K562 (cell line): ENCODE data around the gene PEX7. TPM values are rescaled to one million over a fixed set of nuclear protein-coding genes. Genes with fewer than 3 reads are reported as not detected.

Experiments
- ATAC-seq: fragments of 200-7000 bp; cut with Tn5 transposase; 3 replicates; pipeline ENCODE4 v1.9.1; 2020; ENCODE audit warnings: moderate library complexity
- BruUV-seq: library from RNA; stranded (reverse); fragments of 400-500 nt; replicated peaks from 2 replicates; lab custom pipeline; 2021; lab: Mats Ljungman, UMichigan
- CTCF ChIA-PET: fragments of 300-600 bp; formaldehyde crosslinking; extraction: SDS; loops from one replicate; lab custom pipeline; 2021; ENCODE audit warnings: low intra/inter-chr PET ratio; lab: Yijun Ruan, JAX
- POLR2A ChIA-PET: fragments of 300-600, 350-650 bp; sonication (Branson Sonifier 250); formaldehyde crosslinking; extraction: SDS; loops from one replicate; lab custom pipeline; 2021; ENCODE audit warnings: antibody characterized with exemption, inconsistent platforms; lab: Yijun Ruan, JAX
- DNase-seq, 4 experiments: peaks; one replicate each; pipeline versions ENCODE4 v3.0.0 to v3.0.0-alpha.2; 2011 to 2018; ENCODE audit warnings: low spot score in 3 of 4, mixed read lengths in 3 of 4; ENCODE audit errors: extremely low read depth in 1 of 4
- FAIRE-seq: peaks from 2 replicates; lab custom pipeline; 2011; peaks lifted over from hg19 to GRCh38; lab: Jason Lieb, UNC
- H2AFZ ChIP-seq: 2 replicates; pipeline ENCODE4 v1.6.0; 2011; ENCODE audit warnings: low read depth, low read length, control low read depth, inconsistent platforms
- H3K27ac ChIP-seq: fragments of 200-600 bp; 3 replicates; pipeline ENCODE4 v1.8.0; 2011; ENCODE audit warnings: low read depth, mild to moderate bottlenecking, control low read depth, inconsistent platforms, low read length, moderate library complexity, mixed read lengths; ENCODE audit errors: extremely low read depth
- H3K27me3 ChIP-seq, 2 experiments: fragments of 300-600 bp in 1 of 2; 2 replicates in 1 of 2; 3 replicates in 1 of 2; pipeline versions ENCODE4 v1.6.0 to v1.8.0; 2011; ENCODE audit warnings: inconsistent platforms in 2 of 2, low read length in 2 of 2, mild to moderate bottlenecking in 1 of 2, mixed read lengths in 1 of 2, moderate library complexity in 1 of 2; ENCODE audit not compliant: control insufficient read depth in 2 of 2, insufficient read depth in 2 of 2
- H3K36me3 ChIP-seq: fragments of 300-600 bp; 3 replicates; pipeline ENCODE4 v1.8.0; 2011; ENCODE audit warnings: mild to moderate bottlenecking, low read length, inconsistent platforms; ENCODE audit not compliant: control insufficient read depth, insufficient read depth
- H3K4me1 ChIP-seq, 2 experiments: fragments of 200-600 bp in 1 of 2; replicated peaks in 1 of 2; 2 replicates in 1 of 2; 3 replicates in 1 of 2; pipeline versions ENCODE4 v1.5.1 to v1.8.0; 2011; ENCODE audit warnings: inconsistent platforms in 2 of 2, low read length in 2 of 2, mild to moderate bottlenecking in 1 of 2, mixed read lengths in 1 of 2, moderate library complexity in 1 of 2; ENCODE audit not compliant: control insufficient read depth in 2 of 2, insufficient read depth in 2 of 2
- H3K4me2 ChIP-seq: 2 replicates; pipeline ENCODE4 v1.6.1; 2011; ENCODE audit warnings: low read length, control low read depth, inconsistent platforms, mixed read lengths; ENCODE audit not compliant: insufficient read depth
- H3K4me3 ChIP-seq: fragments of 200-600 bp; sonication (generic), shearing (Covaris generic); 2 replicates; pipeline ENCODE4 v1.5.1; 2016; ENCODE audit warnings: control low read depth, inconsistent platforms
- H3K79me2 ChIP-seq: fragments of 200-600 bp; 3 replicates; pipeline ENCODE4 v1.8.0; 2011; ENCODE audit warnings: low read length, inconsistent platforms; ENCODE audit not compliant: control insufficient read depth, insufficient read depth
- H3K9ac ChIP-seq, 2 experiments: 2 replicates each; pipeline versions ENCODE4 v1.6.0 to v1.6.1; 2011; ENCODE audit warnings: low read depth in 2 of 2, low read length in 2 of 2, control low read depth in 1 of 2, inconsistent platforms in 1 of 2, mild to moderate bottlenecking in 1 of 2, mixed read lengths in 1 of 2; ENCODE audit not compliant: insufficient read depth in 1 of 2
- H3K9me1 ChIP-seq: one replicate; pipeline ENCODE4 v1.6.0; 2011; ENCODE audit warnings: inconsistent platforms, mild to moderate bottlenecking, low read length, moderate library complexity; ENCODE audit not compliant: control insufficient read depth, insufficient read depth
- H3K9me3 ChIP-seq: replicated peaks from 2 replicates; pipeline ENCODE4 v1.5.1; 2011; ENCODE audit warnings: low read depth, low read length, inconsistent platforms; ENCODE audit not compliant: control insufficient read depth, insufficient read depth
- H4K20me1 ChIP-seq: replicated peaks from 2 replicates; pipeline ENCODE4 v1.6.1; 2011; ENCODE audit warnings: low read length, inconsistent platforms, mixed read lengths; ENCODE audit not compliant: control insufficient read depth, insufficient read depth
- FOXK2 ChIP-seq, 2 experiments: fragments of 450-650 bp; IDR thresholded peaks in 1 of 2; conservative IDR thresholded peaks in 1 of 2; 2 replicates each; pipeline ENCODE4 v1.6.1; 2016; ENCODE audit warnings: low read depth in 2 of 2, mild to moderate bottlenecking in 1 of 2
- HLTF ChIP-seq: fragments of 450-650 bp; IDR thresholded peaks from 2 replicates; pipeline ENCODE4 v1.6.1; 2016
- JUND ChIP-seq, 2 experiments: IDR thresholded peaks; 2 replicates in 1 of 2; 3 replicates in 1 of 2; pipeline ENCODE4 v1.6.1; 2011; ENCODE audit warnings: borderline replicate concordance in 2 of 2, low read depth in 2 of 2, low read length in 2 of 2, improper control_type of control experiment in 1 of 2, missing biosample characterization in 1 of 2, missing genetic modification characterization in 1 of 2, missing genetic modification reagents in 1 of 2
- NR4A1 ChIP-seq, 2 experiments: fragments of 250-450 bp in 1 of 2; fragments of 450-650 bp in 1 of 2; sonication (Bioruptor Pico) in 1 of 2; IDR thresholded peaks; 2 replicates each; pipeline versions ENCODE4 v1.4.0 to v1.6.1; 2016 to 2020; ENCODE audit warnings: mild to moderate bottlenecking in 2 of 2, missing compliant biosample characterization in 1 of 2, missing genetic modification characterization in 1 of 2, moderate library complexity in 1 of 2
- OTX1 ChIP-seq: fragments of 450-650 bp; formaldehyde crosslinking; IDR thresholded peaks from 2 replicates; pipeline ENCODE4 v1.4.0; 2022; ENCODE audit warnings: mild to moderate bottlenecking
- POLR2A ChIP-seq: fragments of 450-650 bp; conservative IDR thresholded peaks from 2 replicates; pipeline ENCODE4 v1.6.1; 2016
- POLR2AphosphoS2 ChIP-seq: IDR thresholded peaks from 2 replicates; pipeline ENCODE4 v1.6.1; 2012; ENCODE audit warnings: low read length, improper control_type of control experiment
- POLR2B ChIP-seq: fragments of 450-650 bp; IDR thresholded peaks from 2 replicates; pipeline ENCODE4 v1.6.1; 2018; ENCODE audit warnings: low read depth; ENCODE audit not compliant: partially characterized antibody
- TCF7 ChIP-seq: sonication (generic); IDR thresholded peaks from 2 replicates; pipeline ENCODE4 v1.6.1; 2016; ENCODE audit warnings: antibody characterized with exemption, borderline replicate concordance
- THRB ChIP-seq: fragments of 450-650 bp; formaldehyde crosslinking; conservative IDR thresholded peaks from 2 replicates; pipeline ENCODE4 v1.4.0; 2022; ENCODE audit warnings: mild to moderate bottlenecking, missing genetic modification characterization
- ZEB2 ChIP-seq: fragments of 450-650 bp; IDR thresholded peaks from 2 replicates; pipeline ENCODE4 v1.6.1; 2016
- ZNF766 ChIP-seq: fragments of 200-800 bp; sonication (Bioruptor generic); conservative IDR thresholded peaks from 2 replicates; pipeline ENCODE4 v1.6.1; 2016; ENCODE audit warnings: missing genetic modification characterization, missing compliant biosample characterization
- WGBS: fragments of 100-300 bp; shearing (Covaris generic); methylation state at CpG from one replicate; pipeline ENCODE4 v1.1.6; 2016; ENCODE audit warnings: low coverage, mixed read lengths; ENCODE audit not compliant: insufficient coverage; ENCODE audit errors: missing lambda C conversion rate; 5-methylcytosine and 5-hydroxymethylcytosine counted together
- in situ Hi-C: fragments of 300-500 bp; cut with MboI; formaldehyde crosslinking; loops from 4 replicates; pipeline ENCODE4 v1.15.0; 2018; ENCODE audit warnings: inconsistent platforms, mixed read lengths
- intact Hi-C: fragments of 100-400 bp; cut with micrococcal nuclease; formaldehyde crosslinking; loops from 2 replicates; pipeline ENCODE4 v1.14.2; 2022
- polyA plus RNA-seq, 8 experiments: library from polyadenylated mRNA; depleted of rRNA in 4 of 8; stranded (reverse) in 5 of 8; unstranded in 3 of 8; fragments of >200 nt; fragmentation: Nextera tagmentation in 2 of 8; fragmentation: Illumina TruSeq in 1 of 8; extraction: Ambion mirVana in 2 of 8; extraction: Trizol in 1 of 8; gene quantifications; 2 replicates each; pipeline versions ENCODE4 v1.2.1 to v1.2.3, GENCODE V29; 2011 to 2014; ENCODE audit warnings: inconsistent platforms in 1 of 8, missing spikeins in 1 of 8
- total RNA-seq, 7 experiments: library from RNA; depleted of rRNA in 6 of 7; stranded (reverse); fragments of >200 nt in 6 of 7; fragmentation: Illumina TruSeq in 2 of 7; extraction: Trizol in 2 of 7; gene quantifications; 2 replicates each; pipeline versions ENCODE4 v1.2.1 to v1.2.3, GENCODE V29; 2011 to 2021; ENCODE audit warnings: low replicate concordance in 1 of 7
- TF ChIP-seq, protein P1 (sequence below): fragments of 450-650 bp; formaldehyde crosslinking; IDR thresholded peaks from 2 replicates; pipeline ENCODE4 v1.4.0; 2022; ENCODE audit warnings: missing genetic modification characterization

The PEX7 gene
- total and polyA plus RNA-seq, 9 of the 15 experiments (the other 6 are each of a cell fraction or from before 2014, with no cell fraction given) = 1.6 to 12.9 (median 9.1) TPM

DNA sequence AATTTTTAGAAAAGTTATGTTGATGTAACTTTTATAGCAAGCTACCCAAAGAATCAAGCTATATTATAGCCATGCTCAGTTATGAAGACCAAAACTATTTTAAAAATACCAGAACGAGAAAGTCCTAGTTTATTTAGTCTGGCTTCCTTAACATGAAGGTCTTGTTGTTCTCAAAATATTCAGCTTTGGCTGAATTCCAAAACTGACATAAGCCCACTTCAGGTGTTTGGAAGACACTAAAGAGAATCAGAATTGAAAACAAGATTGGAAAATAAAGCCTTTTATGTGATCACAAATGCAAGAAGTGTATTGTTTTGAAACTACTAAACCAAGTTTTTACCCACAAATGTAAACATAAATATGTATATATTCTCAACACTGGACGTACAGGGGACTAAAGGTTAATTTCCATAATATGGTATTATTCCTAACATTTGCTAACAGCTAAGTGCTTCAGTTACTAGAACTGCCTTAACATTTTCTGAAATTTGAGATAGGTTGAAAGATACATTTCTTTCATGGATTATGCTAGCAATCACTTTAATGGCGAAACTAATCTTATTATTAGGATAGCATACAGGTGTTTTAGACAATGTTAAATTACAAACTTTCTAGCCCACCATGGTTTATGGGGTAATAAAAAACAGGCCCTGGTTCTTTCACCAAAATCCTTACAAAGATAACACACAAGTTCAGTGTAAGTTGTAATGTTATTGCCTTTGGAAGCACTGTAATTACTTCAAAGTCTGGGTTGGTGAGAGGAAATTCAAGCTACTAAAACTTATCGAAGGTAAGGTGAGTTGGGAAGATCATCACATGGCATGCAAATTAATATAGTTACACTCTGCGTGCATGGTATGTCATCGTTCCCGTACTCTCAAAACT, 31.7 kb upstream of the PEX7 start (continued):
- TF ChIP-seq NR4A1 (CRISPR knock-in tag; IDR thresholded peaks at IDR 0.05) (no peak), NR4A1 (tag; IDR thresholded peaks at IDR 0.05) (no peak)

GRCh38 chr6:136791296-136792094, 30.9 kb upstream of the PEX7 start:
- no TSS peak for BruUV-seq
- Histone ChIP-seq H3K9me1 (no peaks in the 10 kb centered on the region), H4K20me1 (no peaks in the 10 kb centered on the region), H3K9ac (peak overlapping the region; percentile 83 to 92), H3K4me3 (peak overlapping the region; percentile 63), H3K27me3 (no peaks in the 10 kb centered on the region; a peak in 1 of 5 replicates), H3K4me1 (peaks cover 17 to 21% of the 10 kb centered on the region in 2 experiments; a peak in 4 of 5 replicates), H3K27ac (peak overlapping the region; percentile 86), H3K36me3 (peaks cover 3% of the 10 kb centered on the region; the same call in 1 of the 3 replicates), H3K4me2 (peak overlapping the region; percentile 89), H3K9me3 (no peaks in the 10 kb centered on the region), H2AFZ (peak overlapping the region; percentile 70), H3K79me2 (peaks cover 57% of the 10 kb centered on the region)
- peak; percentile 48 to 87 (median 53) for DNase-seq
- 29% methylated on average over 50 of the region's 62 CpGs for WGBS
- CTCF ChIA-PET = interaction anchor here (0.6 to 5.5 kb wide), 7 partner anchors 144 to 209 kb away, joined by 3 to 89 read pairs (median 10); no protein-coding TSS in a partner anchor
- POLR2A ChIA-PET = interaction anchor here (0.6 to 2.0 kb wide), 14 partner anchors 8 to 280 kb away, joined by 3 to 13 read pairs (median 4); no protein-coding TSS in a partner anchor
- peak; percentile 37 for FAIRE-seq
- ATAC-seq = peak; percentile 62
- intact Hi-C loops (loop anchor here (1.0 to 5.0 kb wide), 3 partner anchors 52 to 494 kb away; no protein-coding TSS in a partner anchor), in situ Hi-C loops (loop anchor here (5.0 kb wide), 1 partner anchor 149 kb away; no protein-coding TSS in a partner anchor)
- TF ChIP-seq FOXK2 (conservative IDR thresholded peaks at IDR 0.05 in 1 of 2, IDR thresholded peaks at IDR 0.05 in 1 of 2; ENCODE audit: low read depth in 2 of 2) (peak; percentile 30 to 63; a peak in 1 of 4 replicates), HLTF (no peak), JUND (IDR thresholded peaks at IDR 0.05; ENCODE audit: borderline replicate concordance, low read depth, low read length) (no peak), JUND (tag; IDR thresholded peaks at IDR 0.05; ENCODE audit: borderline replicate concordance, low read depth, low read length) (no peak; the same call in 2 of the 3 replicates), POLR2B (peak; percentile 33), POLR2A (peak; percentile 57), TCF7 (no peak), ZEB2 (peak; percentile 48; the same call in 1 of the 2 replicates), POLR2AphosphoS2 (no peak), THRB (no peak), OTX1 (CRISPR knock-in tag) (0 out of 2 replicates have a peak, but pooled peaks have one; percentile 45), ZNF766 (CRISPR knock-in tag) (no peak; the same call in 1 of the 2 replicates)
- TF ChIP-seq, protein P1, sequence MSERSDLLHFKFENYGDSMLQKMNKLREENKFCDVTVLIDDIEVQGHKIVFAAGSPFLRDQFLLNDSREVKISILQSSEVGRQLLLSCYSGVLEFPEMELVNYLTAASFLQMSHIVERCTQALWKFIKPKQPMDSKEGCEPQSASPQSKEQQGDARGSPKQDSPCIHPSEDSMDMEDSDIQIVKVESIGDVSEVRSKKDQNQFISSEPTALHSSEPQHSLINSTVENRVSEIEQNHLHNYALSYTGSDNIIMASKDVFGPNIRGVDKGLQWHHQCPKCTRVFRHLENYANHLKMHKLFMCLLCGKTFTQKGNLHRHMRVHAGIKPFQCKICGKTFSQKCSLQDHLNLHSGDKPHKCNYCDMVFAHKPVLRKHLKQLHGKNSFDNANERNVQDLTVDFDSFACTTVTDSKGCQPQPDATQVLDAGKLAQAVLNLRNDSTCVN (CRISPR knock-in tag) = 0 out of 2 replicates have a peak, but pooled peaks have one; percentile 24
